ENCODE results near the gene RPL39L. TPM values are rescaled to one million over a fixed set of nuclear protein-coding genes. Genes with fewer than 3 reads are reported as not detected.

RPL39L gene
- total and polyA plus RNA-seq, 2 of the 13 experiments (the other 11 are each of a cell fraction or from before 2014, with no cell fraction given), result not detected

GRCh38 chr3:187084126-187084525, 55.2 kb downstream of the RPL39L start (continued):
- TF ChIP-seq CHD4 (IDR thresholded peaks at IDR 0.05; ENCODE audit: borderline replicate concordance, low read length), result no peak
- TF ChIP-seq ZNF496 (CRISPR knock-in tag; IDR thresholded peaks at IDR 0.05; ENCODE audit: insufficient replicate concordance), result no peak
- no peak for TF ChIP-seq ZNF550 (CRISPR knock-in tag; IDR thresholded peaks at IDR 0.05; ENCODE audit: borderline replicate concordance)
- no peak for TF ChIP-seq GABPB1 (CRISPR knock-in tag; IDR thresholded peaks at IDR 0.05)
- no peak for TF ChIP-seq IKZF1 (IDR thresholded peaks at IDR 0.05)
- no peak for TF ChIP-seq RFX5 (IDR thresholded peaks at IDR 0.05; ENCODE audit: low read depth, low read length)
- no peak for TF ChIP-seq KDM5B (CRISPR knock-in tag; IDR thresholded peaks at IDR 0.05; ENCODE audit: borderline replicate concordance)
- TF ChIP-seq MTF1 (CRISPR knock-in tag; IDR thresholded peaks at IDR 0.05), result no peak

GRCh38 chr3:187082758-187083375, 56.4 kb downstream of the RPL39L start:
- POLR2A ChIA-PET, result no interaction called here
- in situ Hi-C loops (cut with HindIII; ENCODE audit: extremely low pct_ligation_motif_present, low pct_unique_long_range_greater_than_20kb), result no loop called here
- Histone ChIP-seq H3K27ac (ENCODE audit: extremely low read length, insufficient read depth, low read length) (no peak overlapping the region), H3K36me3 (replicated peaks in 1 of 2; ENCODE audit: control insufficient read depth in 1 of 2, insufficient read depth in 2 of 2, low read length in 2 of 2) (peaks cover 0 to under 1% of the 10 kb centered on the region in 2 experiments; a peak in 2 of 5 replicates), H3K4me2 (ENCODE audit: low read depth, low read length) (no peak overlapping the region), H3K4me3 (replicated peaks in 1 of 3; ENCODE audit: insufficient read depth in 1 of 3, low read depth in 2 of 3, low read length in 3 of 3) (no peak overlapping the region), H3K9ac (ENCODE audit: insufficient read depth, low read depth, low read length) (no peak overlapping the region), H4K20me1 (ENCODE audit: insufficient read depth, low read length) (no peaks in the 10 kb centered on the region), H3K9me3 (ENCODE audit: low read length) (no peaks in the 10 kb centered on the region; the same call in 1 of the 2 replicates), H3K27me3 (ENCODE audit: control insufficient read depth in 1 of 2, insufficient read depth in 2 of 2, low read length in 2 of 2) (no peaks in the 10 kb centered on the region), H3K4me1 (ENCODE audit: insufficient read depth, low read length) (peaks cover 53% of the 10 kb centered on the region), H2AFZ (ENCODE audit: low read length) (no peak overlapping the region), H3K79me2 (ENCODE audit: insufficient read depth, low read length) (no peaks in the 10 kb centered on the region)
- intact Hi-C loops (cut with micrococcal nuclease; ENCODE audit: unreplicated experiment), result no loop called here
- TF ChIP-seq POLR2G (IDR thresholded peaks at IDR 0.05; ENCODE audit: low read depth, low read length) (no peak), ZNF570 (CRISPR knock-in tag; IDR thresholded peaks at IDR 0.05; ENCODE audit: borderline replicate concordance) (no peak), ZNF616 (CRISPR knock-in tag; IDR thresholded peaks at IDR 0.05; ENCODE audit: low read depth) (no peak)
- ATAC-seq (no peak), FAIRE-seq (no peak), DNase-seq (ENCODE audit: low spot score) (no peak)
- BruUV-seq (replicated peaks), result no TSS peak
- WGBS (ENCODE audit: low lambda C conversion rate), result 100% methylated on average over 6 of the region's 6 CpGs
- CTCF ChIA-PET (ENCODE audit: low intra/inter-chr PET ratio, low total read pairs), result no interaction called here

Data from HepG2 (cell line).